ENCODE results near the gene PAIP2B.
A peak's percentile ranks its signal among the peaks of the same experiment; 100 is the strongest.
"Not testable (repeated sequence)": the region's sequence is repeated elsewhere in the genome, so short reads cannot be mapped to it uniquely, and the experiment has no call there.

PAIP2B gene

DNA sequence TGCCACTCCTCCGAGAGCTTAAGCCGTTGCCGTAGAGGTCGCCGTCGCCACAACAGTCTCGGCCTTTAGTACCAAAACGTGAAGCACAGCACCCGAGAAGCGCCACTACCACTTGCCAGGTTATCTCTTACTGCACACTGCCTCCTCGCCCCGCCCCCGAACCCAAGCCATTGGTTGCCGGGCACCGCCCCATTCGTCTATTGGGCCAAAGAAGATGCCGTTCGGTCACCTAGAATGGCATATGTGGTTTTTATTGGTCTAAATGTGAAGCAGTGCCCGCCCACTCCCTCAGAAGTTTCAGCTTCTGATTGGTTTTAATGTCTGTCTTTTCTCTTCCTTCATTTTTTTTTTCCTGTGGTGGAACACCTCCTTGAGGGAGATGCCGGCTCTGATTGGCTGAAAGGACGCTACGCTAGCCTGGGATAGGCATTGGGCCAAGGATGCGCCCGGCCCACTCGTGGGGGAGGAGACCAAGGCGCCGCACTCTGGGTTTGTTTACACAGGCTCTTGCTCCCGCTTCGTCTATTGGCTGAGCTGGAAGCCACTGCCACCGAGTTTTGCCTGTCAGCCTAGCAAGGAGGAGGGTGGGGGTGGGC is at the start of gene PAIP2B:
Gene PAIP2B, minus strand, starts transcription at position 139 of the 596 bp plus-strand sequence. CDS start 24,514 bp downstream, outside the sequence.
- DNase-seq, result peak; percentile 95

DNA sequence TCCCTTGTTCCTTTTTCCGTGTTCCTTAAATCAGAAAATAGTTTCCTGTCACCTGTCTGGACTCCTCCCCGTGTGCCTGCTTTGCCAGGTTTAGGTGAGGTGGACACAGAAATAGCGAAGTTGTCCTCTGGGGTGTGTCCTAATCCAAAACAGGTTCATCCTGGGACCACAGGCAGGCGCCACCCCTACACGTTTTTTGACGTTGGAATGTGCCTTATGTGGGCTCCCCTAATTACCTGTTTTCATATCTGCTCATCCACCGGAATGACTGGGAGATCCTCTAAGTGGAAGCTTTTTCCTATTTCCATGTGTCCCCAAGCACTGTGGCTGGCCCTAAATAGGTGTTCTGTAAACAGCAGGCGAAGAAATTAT is 49.0 kb upstream of the PAIP2B start:
- no peak for DNase-seq

- no peak for DNase-seq
Observed at GRCh38 chr2:71269511-71270090, 42.7 kb upstream of the PAIP2B start.

DNA sequence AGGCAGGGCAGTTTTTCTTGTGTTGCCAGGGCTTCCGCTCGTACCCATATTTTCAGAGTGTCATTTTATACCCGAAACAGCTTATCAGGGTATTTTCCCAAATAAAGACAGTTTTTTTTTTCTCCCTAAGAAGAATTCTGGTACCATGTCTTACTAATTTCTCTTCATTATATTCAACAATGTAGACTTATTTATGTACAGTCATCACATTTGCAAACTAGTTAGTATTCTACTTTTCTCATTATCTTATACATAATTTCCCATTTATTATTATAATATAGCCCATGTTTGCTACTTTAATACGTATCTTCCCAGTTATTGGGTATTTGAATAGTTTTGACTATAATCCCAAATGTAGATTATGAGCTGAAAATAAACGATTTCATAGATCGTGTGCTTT is 36.5 kb upstream of the PAIP2B start:
- no peak for DNase-seq

DNA sequence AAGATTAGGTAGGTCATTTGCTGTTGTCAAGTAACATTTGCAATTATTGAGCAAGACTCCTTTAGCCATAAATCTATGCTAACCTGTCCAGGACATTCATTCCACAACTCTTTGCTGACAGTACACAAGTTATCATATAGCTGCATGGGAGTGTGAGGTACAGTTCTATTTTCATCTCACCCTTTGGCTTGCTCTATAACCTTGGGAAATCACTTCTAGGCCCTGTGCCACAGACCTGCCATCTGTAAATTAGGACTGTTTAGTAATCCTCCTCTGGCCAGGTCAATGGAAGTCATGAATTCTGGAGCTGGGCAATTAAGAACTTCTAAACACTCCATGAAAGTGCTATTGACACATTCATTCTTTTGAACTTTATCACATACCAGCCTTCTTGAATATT is 34.6 kb upstream of the PAIP2B start:
- no peak for DNase-seq

- DNase-seq, result no peak
Observed at GRCh38 chr2:71256421-71256820, 29.5 kb upstream of the PAIP2B start.

DNA sequence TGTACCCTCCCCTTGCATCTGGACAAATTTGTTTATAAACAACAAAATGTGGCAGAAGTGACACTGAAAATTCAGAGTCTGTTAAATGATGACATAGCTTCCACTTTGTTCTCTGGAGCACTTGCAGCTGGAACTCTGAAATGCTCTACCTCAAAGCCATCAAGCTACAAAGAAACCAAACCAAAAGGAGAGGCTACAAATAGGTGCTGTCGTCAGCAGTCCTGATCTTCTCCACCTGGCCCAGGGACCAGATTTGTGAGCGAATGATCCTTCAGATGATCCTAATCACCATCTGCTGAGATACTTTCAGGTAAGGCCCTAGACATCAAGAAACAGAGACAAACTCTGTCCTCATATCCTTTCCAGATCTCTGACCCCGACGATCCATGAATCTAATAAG is 27.9 kb upstream of the PAIP2B start:
- no peak for DNase-seq

DNA sequence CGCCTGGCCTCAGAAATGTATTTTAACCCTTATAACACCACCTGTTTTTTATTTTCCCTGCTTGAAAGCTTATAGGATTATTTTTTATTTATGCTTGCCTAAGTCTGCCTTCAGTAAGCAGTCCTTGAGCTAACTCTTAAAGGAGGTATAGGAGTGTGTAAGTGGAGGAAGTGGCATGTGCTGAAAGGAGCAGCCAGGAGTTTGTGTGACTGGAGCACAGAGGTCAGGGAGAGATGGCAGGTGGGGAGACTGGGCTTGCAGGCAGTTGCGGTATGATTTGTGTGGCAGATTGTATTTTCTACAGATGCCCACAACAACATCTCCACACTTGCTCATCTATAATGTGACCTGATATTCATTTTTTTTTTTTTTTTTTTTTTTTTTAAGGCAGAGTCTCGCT is 27.2 kb upstream of the PAIP2B start:
- no peak for DNase-seq

DNA sequence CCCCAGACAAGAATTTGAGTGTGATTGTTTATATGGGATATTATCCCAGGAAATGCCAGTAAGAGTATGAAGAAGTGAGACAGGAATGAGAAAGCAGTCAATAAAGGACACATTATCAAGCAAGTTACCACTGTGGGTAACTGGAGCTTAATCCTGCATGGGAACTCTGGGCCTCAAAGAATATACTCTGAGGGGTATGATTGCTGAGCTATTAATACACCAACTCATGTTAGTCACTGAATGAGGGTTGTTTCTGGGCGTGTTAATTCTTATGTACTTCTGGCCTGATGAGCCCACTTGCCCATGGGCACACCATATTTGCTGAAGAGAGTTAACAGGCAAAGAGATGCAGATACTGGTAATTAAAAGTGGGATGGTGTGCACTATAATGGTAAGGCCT is 26.6 kb upstream of the PAIP2B start:
- DNase-seq, result no peak

DNA sequence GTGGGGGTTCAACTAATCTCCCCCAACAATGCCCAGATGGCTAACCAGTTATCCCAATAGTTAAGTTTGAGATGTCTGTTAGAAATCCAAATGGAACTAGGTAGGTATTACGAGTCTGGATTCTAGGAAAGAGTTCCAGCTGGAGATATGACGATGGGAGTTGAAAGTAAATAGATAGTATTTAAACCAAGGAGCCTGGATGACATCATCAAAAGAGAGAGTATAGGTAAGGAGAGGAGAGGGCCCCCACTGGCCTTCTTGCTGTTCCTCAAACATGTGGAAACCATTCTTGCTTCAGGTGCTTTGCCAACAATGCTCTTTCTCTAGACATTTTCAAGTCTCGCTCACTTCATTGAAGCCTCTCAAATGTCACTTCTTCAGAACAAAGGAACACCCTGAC is 26.0 kb upstream of the PAIP2B start:
- DNase-seq, result no peak

DNA sequence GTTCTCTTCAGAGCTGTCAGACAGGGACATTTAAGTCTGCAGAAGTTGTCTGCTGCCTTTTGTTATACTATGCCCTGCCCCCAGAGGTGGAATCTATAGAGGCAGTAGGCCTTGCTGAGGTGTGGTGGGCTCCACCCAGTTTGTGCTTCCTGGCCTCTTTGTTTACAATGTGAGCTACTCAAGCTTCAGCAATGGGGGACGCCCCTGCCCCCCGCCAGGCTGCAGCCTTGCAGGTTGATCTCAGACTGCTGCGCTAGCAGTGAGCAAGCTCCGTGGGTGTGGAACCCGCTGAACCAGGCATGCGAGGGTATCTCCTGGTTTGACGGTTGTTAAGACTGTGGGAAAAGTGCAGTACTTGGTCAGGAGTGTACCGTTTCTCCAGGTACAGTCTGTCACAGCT is 24.0 kb upstream of the PAIP2B start:
- no peak for DNase-seq

GRCh38 chr2:71244302-71244660 is 17.4 kb upstream of the PAIP2B start:
- DNase-seq, result no peak

GRCh38 chr2:71243634-71244301 is 16.9 kb upstream of the PAIP2B start:
- no peak for DNase-seq

- no peak for DNase-seq
Observed at GRCh38 chr2:71240794-71241193, 13.9 kb upstream of the PAIP2B start.

GRCh38 chr2:71238089-71238488 is 11.2 kb upstream of the PAIP2B start:
- DNase-seq, result no peak

DNA sequence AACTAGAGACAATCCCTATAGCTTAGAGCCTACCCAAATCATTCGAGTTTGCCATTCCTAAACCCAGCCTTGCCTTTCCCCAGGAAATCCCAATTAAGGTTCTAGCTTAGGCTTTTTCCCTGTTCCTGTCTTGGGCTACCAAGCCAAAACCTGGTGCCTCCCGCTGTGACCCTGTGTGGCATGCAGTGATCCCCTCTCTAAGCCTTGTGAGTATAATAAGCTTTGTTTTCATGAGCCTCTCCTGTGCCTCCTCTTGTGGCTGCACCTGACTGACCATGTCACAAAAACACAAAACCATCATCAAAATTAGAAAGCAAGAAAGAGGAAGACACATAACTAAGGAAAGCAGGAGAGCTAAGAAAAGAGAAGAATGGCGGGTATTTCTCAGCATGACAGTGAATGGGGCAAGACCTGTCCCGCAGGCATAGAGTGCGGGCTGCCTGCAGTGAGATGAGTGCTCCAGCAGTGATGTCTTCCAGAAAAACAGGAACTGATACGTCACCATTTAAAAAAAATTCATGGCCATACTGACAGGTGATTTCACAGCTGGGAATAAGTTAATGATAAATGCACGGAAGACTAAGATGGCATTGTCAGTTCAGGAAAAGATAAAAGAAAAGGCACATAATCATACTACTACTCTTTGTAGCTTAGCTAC is 9.2 kb upstream of the PAIP2B start:
- no peak for DNase-seq

DNA sequence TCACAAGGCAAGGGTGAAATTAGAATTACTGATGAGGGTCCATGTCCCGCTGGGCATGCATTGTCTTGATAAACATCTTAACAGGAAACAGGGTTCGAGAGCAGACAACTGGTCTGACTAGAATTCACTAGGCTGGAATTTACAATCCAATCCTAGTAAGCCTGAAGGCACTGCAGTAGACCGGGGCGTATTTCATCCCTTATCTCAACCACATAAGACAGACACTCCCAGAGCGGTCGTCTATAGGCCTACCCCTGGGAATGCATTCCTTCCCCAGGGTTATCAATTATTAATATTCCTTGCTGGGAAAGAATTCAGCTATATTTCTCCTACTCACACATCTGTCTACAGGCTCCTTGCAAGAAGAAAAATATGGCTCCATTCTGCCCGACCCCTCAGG is 6.2 kb upstream of the PAIP2B start:
- not testable (repeated sequence) for DNase-seq

- DNase-seq, result no peak
Observed at GRCh38 chr2:71226096-71226964, 573 bp downstream of the PAIP2B start.

- DNase-seq, result no peak
Observed at GRCh38 chr2:71224935-71225334, 2.0 kb downstream of the PAIP2B start.

DNA sequence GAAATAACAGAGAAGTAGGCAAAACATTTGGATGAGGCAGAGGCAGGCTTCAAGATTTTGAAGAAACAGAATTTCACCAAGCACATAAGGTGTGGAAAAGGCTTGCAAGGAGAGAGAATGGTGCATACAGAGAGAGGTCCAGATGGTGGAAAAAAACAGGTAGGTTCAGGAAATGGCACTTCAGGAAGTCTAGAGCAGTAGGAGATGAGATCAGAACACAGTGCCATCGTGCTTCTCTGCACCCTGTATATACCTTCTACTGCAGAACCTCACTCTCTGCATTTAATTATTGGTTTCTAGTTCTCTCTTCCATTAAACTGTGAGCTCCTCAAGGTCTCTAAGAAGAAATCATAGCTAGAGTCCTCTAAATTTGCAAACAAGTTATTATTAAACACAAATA is 2.4 kb downstream of the PAIP2B start:
- DNase-seq, result no peak

- no peak for DNase-seq
Observed at GRCh38 chr2:71223767-71224333, 3.1 kb downstream of the PAIP2B start.

DNA sequence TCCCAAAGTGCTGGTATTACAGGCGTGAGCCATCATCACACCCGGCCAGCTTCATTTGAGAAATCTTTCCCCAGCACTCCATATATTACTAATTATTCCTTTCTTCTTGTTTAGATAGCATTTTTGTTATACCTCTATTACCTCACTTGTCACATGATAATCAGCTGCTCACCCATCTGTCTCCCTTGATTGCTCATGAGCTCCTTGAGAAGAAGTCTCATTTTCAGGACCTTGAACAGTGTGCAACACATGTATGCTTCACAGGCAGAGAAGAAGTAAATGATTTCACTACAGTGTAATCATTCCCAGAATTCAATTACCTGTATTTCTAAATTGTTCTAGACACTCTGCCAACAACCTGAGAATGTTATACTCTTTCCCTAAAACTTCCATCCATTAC is 6.2 kb downstream of the PAIP2B start:
- DNase-seq, result no peak

DNA sequence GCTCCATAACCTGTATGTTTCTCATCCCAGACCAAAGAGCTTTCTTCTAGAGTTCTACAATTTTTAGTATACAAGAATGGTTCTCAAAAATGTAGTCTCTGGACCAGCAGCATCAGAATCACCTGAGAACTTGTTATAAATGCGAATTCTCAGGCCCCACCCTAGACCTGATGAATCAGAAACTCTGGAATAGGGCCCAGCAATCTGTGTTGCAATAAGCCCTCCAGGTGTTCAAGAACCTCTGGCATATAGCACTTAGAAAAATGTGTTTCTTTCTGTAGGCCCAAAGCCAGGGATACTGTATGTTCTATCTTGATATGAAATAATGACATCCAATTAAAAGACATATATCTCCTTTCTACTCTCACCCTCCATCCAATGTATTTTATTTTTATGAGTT is 10.4 kb downstream of the PAIP2B start:
- DNase-seq, result no peak
